Hepatocyte (in vitro differentiated cells): ENCODE data around the gene TLX2. TPM values are rescaled to one million over a fixed set of nuclear protein-coding genes. Genes with fewer than 3 reads are reported as not detected.
A peak's percentile ranks its signal among the peaks of the same experiment; 100 is the strongest.

ENCODE experiments used
- DNase-seq: peaks from one replicate; pipeline ENCODE4 v3.0.0-alpha.2; 2016; ENCODE audit warnings: low spot score
- H2AFZ ChIP-seq: fragments of 200-600 bp; sonication (generic); 2 replicates; pipeline ENCODE4 v1.6.0; 2016; ENCODE audit warnings: antibody characterized with exemption, mild to moderate bottlenecking
- H3K27ac ChIP-seq: fragments of 200-600 bp; sonication (generic); 2 replicates; pipeline ENCODE4 v1.5.1; 2016; ENCODE audit warnings: mild to moderate bottlenecking
- H3K27me3 ChIP-seq: fragments of 200-600 bp; sonication (generic); 2 replicates; pipeline ENCODE4 v1.6.1; 2016
- H3K36me3 ChIP-seq: fragments of 200-600 bp; sonication (generic); replicated peaks from 2 replicates; pipeline ENCODE4 v1.5.1; 2016; ENCODE audit warnings: low read depth; ENCODE audit not compliant: insufficient read depth
- H3K4me1 ChIP-seq: fragments of 200-600 bp; sonication (generic); 2 replicates; pipeline ENCODE4 v1.5.1; 2016; ENCODE audit warnings: mild to moderate bottlenecking, moderate library complexity; ENCODE audit not compliant: insufficient read depth
- H3K4me2 ChIP-seq: fragments of 200-600 bp; sonication (generic); 2 replicates; pipeline ENCODE4 v1.6.0; 2016
- H3K4me3 ChIP-seq: fragments of 200-600 bp; sonication (generic); 2 replicates; pipeline ENCODE4 v1.5.1; 2016; ENCODE audit warnings: mild to moderate bottlenecking
- H3K79me2 ChIP-seq: fragments of 200-600 bp; sonication (generic); 2 replicates; pipeline ENCODE4 v1.6.0; 2017; ENCODE audit warnings: mild to moderate bottlenecking
- H3K9me2 ChIP-seq: fragments of 200-600 bp; sonication (generic); replicated peaks from 2 replicates; pipeline ENCODE4 v1.6.0; 2017; ENCODE audit warnings: mild to moderate bottlenecking; ENCODE audit not compliant: insufficient read depth
- H3K9me3 ChIP-seq: fragments of 200-600 bp; sonication (generic); 2 replicates; pipeline ENCODE4 v1.5.1; 2016; ENCODE audit warnings: low read depth, mild to moderate bottlenecking
- H4K20me1 ChIP-seq: fragments of 200-600 bp; sonication (generic); 2 replicates; pipeline ENCODE4 v1.6.0; 2016; ENCODE audit warnings: mild to moderate bottlenecking; ENCODE audit not compliant: insufficient read depth, poor library complexity, severe bottlenecking
- EZH2 ChIP-seq: fragments of 200-600 bp; sonication (generic); IDR thresholded peaks from 2 replicates; pipeline ENCODE4 v1.6.1; 2016; ENCODE audit warnings: antibody characterized with exemption, mild to moderate bottlenecking, borderline replicate concordance
- EZH2phosphoT487 ChIP-seq: fragments of 200-600 bp; sonication (generic); IDR thresholded peaks from one replicate; pipeline ENCODE4 v1.6.1; 2018; ENCODE audit warnings: antibody characterized with exemption, mild to moderate bottlenecking, low read depth, moderate library complexity; ENCODE audit not compliant: unreplicated experiment, severe bottlenecking
- WGBS: methylation state at CpG from one replicate; pipeline ENCODE4 v1.1.6; 2016; ENCODE audit warnings: low lambda C conversion rate; ENCODE audit errors: missing lambda C conversion rate; 5-methylcytosine and 5-hydroxymethylcytosine counted together
- polyA plus RNA-seq: library from polyadenylated mRNA; unstranded; fragments of >200 nt; fragmentation: Nextera tagmentation; extraction: Ambion mirVana; gene quantifications from 2 replicates; pipeline ENCODE4 v1.2.1, GENCODE V29; 2016
- total RNA-seq: library from RNA; depleted of rRNA; stranded (reverse); fragments of >200 nt; gene quantifications from 2 replicates; pipeline ENCODE4 v1.2.3, GENCODE V29; 2014
- TF ChIP-seq, protein P1 (sequence below): fragments of 200-600 bp; sonication (generic); IDR thresholded peaks from 2 replicates; pipeline ENCODE4 v1.5.1; 2016; ENCODE audit warnings: antibody characterized with exemption, mild to moderate bottlenecking; ENCODE audit not compliant: poor library complexity

TLX2 gene
- total and polyA plus RNA-seq, 2 experiments from 2014 or later: not detected

- Histone ChIP-seq H3K4me1 (peaks cover 64% of the 10 kb centered on the region), H2AFZ (peak overlapping the region; percentile 80), H3K27ac (peak overlapping the region; percentile 99), H3K9me3 (no peaks in the 10 kb centered on the region), H3K27me3 (peaks cover 41% of the 10 kb centered on the region), H3K9me2 (no peaks in the 10 kb centered on the region), H3K4me3 (peak overlapping the region; percentile 40), H4K20me1 (no peaks in the 10 kb centered on the region), H3K36me3 (no peaks in the 10 kb centered on the region), H3K79me2 (peaks cover 40% of the 10 kb centered on the region), H3K4me2 (peak overlapping the region; percentile 92)
- TF ChIP-seq EZH2phosphoT487 (no peak), EZH2 (peak; percentile 15)
- peak; percentile 75 for DNase-seq
- WGBS: 17% methylated on average over 31 of the region's 32 CpGs
Measured at GRCh38 chr2:74502147-74502719, 12.0 kb upstream of the TLX2 start.

DNA sequence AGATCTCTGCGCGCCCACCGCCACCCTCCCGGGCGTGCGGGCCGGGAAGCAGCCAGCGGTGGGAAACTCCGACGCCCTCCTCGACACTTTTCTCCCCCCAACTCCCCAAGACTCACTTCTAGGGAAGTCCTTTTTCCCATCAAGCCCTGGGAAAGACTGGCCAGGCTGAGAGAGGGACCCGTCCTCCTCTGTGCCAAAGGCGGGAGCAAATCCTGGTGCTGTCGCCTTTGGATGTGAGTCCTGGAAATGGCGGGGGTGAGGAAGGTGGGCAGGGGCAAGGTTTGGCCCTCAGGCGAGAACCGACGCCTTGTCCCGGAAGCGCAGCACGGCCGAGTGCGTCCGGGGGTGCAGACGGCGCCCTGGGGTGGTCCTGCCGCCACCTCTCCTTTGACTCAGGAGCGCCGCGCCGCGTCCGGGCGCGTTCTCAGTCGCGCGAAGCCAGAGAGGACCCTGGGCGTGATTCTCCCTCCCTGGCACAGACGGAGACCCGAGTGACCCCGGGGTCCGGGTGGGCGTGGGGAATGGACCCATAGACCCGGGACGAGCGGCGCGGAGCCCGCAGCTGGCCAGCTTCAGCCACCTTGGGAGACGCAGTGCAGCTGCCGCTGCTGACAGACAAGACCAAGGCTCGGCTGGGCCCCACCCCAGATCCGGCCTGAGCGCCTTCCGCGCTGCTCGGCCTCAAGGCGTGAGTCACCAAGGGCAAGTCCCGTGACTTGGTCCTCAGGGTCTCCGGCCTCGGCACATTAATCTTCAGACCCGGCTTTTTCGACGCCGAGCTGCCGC lies 11.3 kb upstream of the TLX2 start:
- Histone ChIP-seq H3K27ac (peak overlapping the region; percentile 99), H3K79me2 (peaks cover 40% of the 10 kb centered on the region), H4K20me1 (no peaks in the 10 kb centered on the region), H2AFZ (peak overlapping the region; percentile 80), H3K27me3 (peaks cover 35% of the 10 kb centered on the region), H3K4me1 (peaks cover 57% of the 10 kb centered on the region), H3K9me3 (no peaks in the 10 kb centered on the region), H3K4me2 (peak overlapping the region; percentile 92), H3K36me3 (no peaks in the 10 kb centered on the region), H3K4me3 (peak overlapping the region; percentile 40), H3K9me2 (no peaks in the 10 kb centered on the region)
- WGBS: 4% methylated on average over 65 of the region's 67 CpGs
- peak; percentile 92 for DNase-seq
- TF ChIP-seq EZH2phosphoT487 (no peak), EZH2 (peak; percentile 61)
- TF ChIP-seq, protein P1, sequence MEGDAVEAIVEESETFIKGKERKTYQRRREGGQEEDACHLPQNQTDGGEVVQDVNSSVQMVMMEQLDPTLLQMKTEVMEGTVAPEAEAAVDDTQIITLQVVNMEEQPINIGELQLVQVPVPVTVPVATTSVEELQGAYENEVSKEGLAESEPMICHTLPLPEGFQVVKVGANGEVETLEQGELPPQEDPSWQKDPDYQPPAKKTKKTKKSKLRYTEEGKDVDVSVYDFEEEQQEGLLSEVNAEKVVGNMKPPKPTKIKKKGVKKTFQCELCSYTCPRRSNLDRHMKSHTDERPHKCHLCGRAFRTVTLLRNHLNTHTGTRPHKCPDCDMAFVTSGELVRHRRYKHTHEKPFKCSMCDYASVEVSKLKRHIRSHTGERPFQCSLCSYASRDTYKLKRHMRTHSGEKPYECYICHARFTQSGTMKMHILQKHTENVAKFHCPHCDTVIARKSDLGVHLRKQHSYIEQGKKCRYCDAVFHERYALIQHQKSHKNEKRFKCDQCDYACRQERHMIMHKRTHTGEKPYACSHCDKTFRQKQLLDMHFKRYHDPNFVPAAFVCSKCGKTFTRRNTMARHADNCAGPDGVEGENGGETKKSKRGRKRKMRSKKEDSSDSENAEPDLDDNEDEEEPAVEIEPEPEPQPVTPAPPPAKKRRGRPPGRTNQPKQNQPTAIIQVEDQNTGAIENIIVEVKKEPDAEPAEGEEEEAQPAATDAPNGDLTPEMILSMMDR: peak; percentile 44

DNA sequence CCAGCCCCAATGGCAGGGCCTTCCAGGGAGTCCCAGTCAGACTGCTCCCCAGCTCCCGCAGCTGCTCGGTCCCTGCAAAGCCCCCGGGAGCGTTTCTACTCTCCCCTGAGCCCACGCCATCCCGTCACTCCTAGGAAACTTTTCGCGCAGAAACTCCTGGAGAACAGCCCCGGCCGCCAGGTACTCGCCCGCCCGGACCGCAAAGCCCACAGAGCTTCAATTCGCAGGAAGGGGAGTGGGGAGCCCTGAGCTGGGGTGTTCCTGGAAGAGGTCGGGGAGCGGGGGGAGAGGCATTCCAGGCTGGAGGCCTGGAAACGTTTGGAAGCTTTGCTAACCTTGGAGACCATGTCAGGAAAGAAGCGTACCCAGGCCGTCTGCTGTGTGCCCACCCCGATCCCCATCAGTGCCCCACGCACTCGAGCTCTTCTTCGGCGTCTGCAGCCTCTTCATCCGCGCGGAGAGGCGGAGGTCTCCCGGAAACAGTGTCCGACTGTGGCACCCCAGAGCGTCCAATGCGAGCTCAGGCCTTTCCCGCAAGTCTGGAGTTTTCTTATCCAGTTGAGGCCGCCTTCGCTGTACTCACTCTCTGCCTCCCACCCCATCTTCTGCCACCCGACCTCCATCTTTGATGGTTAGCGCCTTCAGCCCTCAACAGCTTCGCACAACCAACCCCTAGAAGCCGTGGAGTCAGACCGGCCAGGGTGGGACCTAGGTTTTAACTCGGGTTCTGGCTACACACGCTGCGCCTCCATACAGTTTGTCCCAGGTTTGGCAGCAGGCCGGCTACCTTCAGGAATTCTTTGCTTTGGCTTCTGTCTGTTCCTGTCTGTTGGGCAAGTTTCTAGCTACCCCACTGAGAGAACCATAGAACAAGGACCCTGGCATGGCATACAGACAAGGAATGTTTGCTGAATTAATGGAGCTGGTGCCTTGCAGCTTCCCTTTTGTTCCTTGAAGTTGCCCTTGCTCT lies 10.5 kb upstream of the TLX2 start:
- peaks cover 26% of the 10 kb centered on the region for H3K27me3 ChIP-seq
- no peaks in the 10 kb centered on the region for H3K9me2 ChIP-seq
- no peaks in the 10 kb centered on the region for H4K20me1 ChIP-seq
- peak overlapping the region; percentile 92 for H3K4me2 ChIP-seq
- peak overlapping the region; percentile 30 for H3K4me3 ChIP-seq
- DNase-seq: no peak
- no peak for TF ChIP-seq EZH2phosphoT487
- TF ChIP-seq EZH2: no peak
- TF ChIP-seq, protein P1: no peak
- peaks cover 55% of the 10 kb centered on the region for H3K4me1 ChIP-seq
- H2AFZ ChIP-seq: peak overlapping the region; percentile 53
- H3K36me3 ChIP-seq: no peaks in the 10 kb centered on the region
- peak overlapping the region; percentile 99 for H3K27ac ChIP-seq
- peaks cover 40% of the 10 kb centered on the region for H3K79me2 ChIP-seq
- WGBS: 57% methylated on average over 44 of the region's 45 CpGs
- H3K9me3 ChIP-seq: no peaks in the 10 kb centered on the region
